ENCODE measurements around the gene SETD1A.

Gene SETD1A

GRCh38 chr16:30980434-30980833, 22.9 kb downstream of the SETD1A start:
- Histone ChIP-seq H3K4me3 (ENCODE audit: low read length, poor library complexity, severe bottlenecking) (no peak overlapping the region), H3K4me1 (ENCODE audit: insufficient read depth, low read length, poor library complexity, severe bottlenecking) (no peaks in the 10 kb centered on the region), H3K9me3 (ENCODE audit: insufficient read depth, low read depth, low read length) (no peaks in the 10 kb centered on the region), H3F3A (ENCODE audit: low read depth) (no peaks in the 10 kb centered on the region), H3K79me2 (ENCODE audit: insufficient read depth, low read length) (no peaks in the 10 kb centered on the region), H3K27me3 (ENCODE audit: insufficient read depth, low read length, poor library complexity, severe bottlenecking) (no peaks in the 10 kb centered on the region), H3K9me2 (replicated peaks; ENCODE audit: low read depth, low read length) (no peaks in the 10 kb centered on the region), H4K20me1 (ENCODE audit: insufficient read depth, low read length, poor library complexity, severe bottlenecking) (no peaks in the 10 kb centered on the region), H2AFZ (ENCODE audit: low read length) (no peak overlapping the region), H3K36me3 (ENCODE audit: insufficient read depth, low read length) (peaks cover 55% of the 10 kb centered on the region; the same call in 1 of the 2 replicates), H3K4me2 (ENCODE audit: low read depth, low read length, poor library complexity, severe bottlenecking) (no peak overlapping the region), H3K9ac (ENCODE audit: low read depth, low read length, poor library complexity, severe bottlenecking) (no peak overlapping the region)
- no peak for TF ChIP-seq CTCF (conservative IDR thresholded peaks at IDR 0.05; ENCODE audit: low read length)
- no peak for TF ChIP-seq EZH2phosphoT487 (IDR thresholded peaks at IDR 0.05; ENCODE audit: borderline replicate concordance)

GRCh38 chr16:30980959-30981358, 23.4 kb downstream of the SETD1A start:
- H3K4me1 ChIP-seq (ENCODE audit: insufficient read depth, low read length, poor library complexity, severe bottlenecking), result no peaks in the 10 kb centered on the region
- H3K4me2 ChIP-seq (ENCODE audit: low read depth, low read length, poor library complexity, severe bottlenecking), result no peak overlapping the region
- H3K9me3 ChIP-seq (ENCODE audit: insufficient read depth, low read depth, low read length), result no peaks in the 10 kb centered on the region
- no peak overlapping the region for H3K9ac ChIP-seq (ENCODE audit: low read depth, low read length, poor library complexity, severe bottlenecking)
- no peaks in the 10 kb centered on the region for H3F3A ChIP-seq (ENCODE audit: low read depth)
- H3K36me3 ChIP-seq (ENCODE audit: insufficient read depth, low read length), result peaks cover 49% of the 10 kb centered on the region; the same call in 1 of the 2 replicates
- H3K4me3 ChIP-seq (ENCODE audit: low read length, poor library complexity, severe bottlenecking), result no peak overlapping the region
- H3K27me3 ChIP-seq (ENCODE audit: insufficient read depth, low read length, poor library complexity, severe bottlenecking), result no peaks in the 10 kb centered on the region
- no peaks in the 10 kb centered on the region for H4K20me1 ChIP-seq (ENCODE audit: insufficient read depth, low read length, poor library complexity, severe bottlenecking)
- H2AFZ ChIP-seq (ENCODE audit: low read length), result no peak overlapping the region
- no peak for TF ChIP-seq EZH2phosphoT487 (IDR thresholded peaks at IDR 0.05; ENCODE audit: borderline replicate concordance)
- TF ChIP-seq CTCF (conservative IDR thresholded peaks at IDR 0.05; ENCODE audit: low read length), result no peak
- no peaks in the 10 kb centered on the region for H3K9me2 ChIP-seq (replicated peaks; ENCODE audit: low read depth, low read length)
- H3K79me2 ChIP-seq (ENCODE audit: insufficient read depth, low read length), result no peaks in the 10 kb centered on the region

DNA sequence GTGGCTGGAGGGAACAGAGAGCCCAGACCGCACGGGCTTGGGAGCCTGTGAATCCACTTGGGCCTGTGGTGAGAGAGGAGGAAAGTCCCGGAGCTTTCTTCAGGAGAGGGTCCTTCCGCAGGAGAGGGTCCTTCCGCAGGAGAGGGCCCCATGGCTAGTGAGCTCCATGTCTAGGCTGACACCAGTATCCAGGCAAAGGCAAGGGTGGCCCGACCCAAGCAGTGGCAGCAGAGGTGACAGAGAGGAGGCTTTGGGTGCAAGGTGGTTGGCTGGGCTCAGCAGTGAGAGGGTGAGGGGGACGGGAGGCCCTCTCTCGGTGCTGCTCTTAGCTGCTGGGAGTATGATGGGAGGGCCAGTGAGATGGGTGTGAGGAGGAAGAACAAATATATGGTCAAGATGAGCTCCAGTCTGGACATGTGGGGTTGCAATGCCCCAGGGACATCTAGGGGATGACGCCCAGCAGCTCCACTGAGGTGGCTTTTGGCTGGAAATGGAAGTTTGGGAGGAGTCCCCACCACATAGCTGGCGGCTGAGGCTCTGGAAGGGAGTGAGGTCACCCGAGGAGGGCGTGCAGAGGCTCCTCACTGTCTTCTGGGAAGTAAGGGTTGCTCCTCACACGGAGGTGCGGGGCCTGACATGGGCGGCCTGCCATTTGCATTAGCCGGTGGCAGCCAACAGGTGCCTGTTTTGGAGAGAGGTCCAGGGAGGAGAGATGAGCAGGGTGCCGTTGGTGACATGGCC, 25.2 kb downstream of the SETD1A start:
- Histone ChIP-seq H4K20me1 (ENCODE audit: insufficient read depth, low read length, poor library complexity, severe bottlenecking) (no peaks in the 10 kb centered on the region), H2AFZ (ENCODE audit: low read length) (no peak overlapping the region), H3K9ac (ENCODE audit: low read depth, low read length, poor library complexity, severe bottlenecking) (no peak overlapping the region), H3K4me3 (ENCODE audit: low read length, poor library complexity, severe bottlenecking) (no peak overlapping the region), H3K36me3 (ENCODE audit: insufficient read depth, low read length) (peaks cover 41% of the 10 kb centered on the region; the same call in 1 of the 2 replicates), H3K27me3 (ENCODE audit: insufficient read depth, low read length, poor library complexity, severe bottlenecking) (no peaks in the 10 kb centered on the region), H3F3A (ENCODE audit: low read depth) (no peaks in the 10 kb centered on the region), H3K4me2 (ENCODE audit: low read depth, low read length, poor library complexity, severe bottlenecking) (no peak overlapping the region), H3K9me3 (ENCODE audit: insufficient read depth, low read depth, low read length) (no peaks in the 10 kb centered on the region), H3K79me2 (ENCODE audit: insufficient read depth, low read length) (no peaks in the 10 kb centered on the region), H3K9me2 (replicated peaks; ENCODE audit: low read depth, low read length) (no peaks in the 10 kb centered on the region), H3K4me1 (ENCODE audit: insufficient read depth, low read length, poor library complexity, severe bottlenecking) (no peaks in the 10 kb centered on the region)
- TF ChIP-seq EZH2phosphoT487 (IDR thresholded peaks at IDR 0.05; ENCODE audit: borderline replicate concordance) (no peak), CTCF (conservative IDR thresholded peaks at IDR 0.05; ENCODE audit: low read length) (no peak)

All from Loucy (cell line).